HTR-8/SVneo (cell line): ENCODE data around the gene CALY.

Experiments used
- DNase-seq: peaks from one replicate; pipeline ENCODE4 v3.0.0; 2011; ENCODE audit warnings: low spot score, mixed read lengths; ENCODE audit not compliant: insufficient read length
- FAIRE-seq: peaks from 2 replicates; lab custom pipeline; 2011; peaks lifted over from hg19 to GRCh38; lab: Jason Lieb, UNC

The CALY gene

GRCh38 chr10:133297504-133297903 lies 39.2 kb downstream of the CALY start:
- DNase-seq (no peak), FAIRE-seq (no peak)

- no peak for DNase-seq
- FAIRE-seq, result no peak
Measured at GRCh38 chr10:133295426-133296320, 41.0 kb downstream of the CALY start.

GRCh38 chr10:133294189-133294588 lies 42.5 kb downstream of the CALY start:
- FAIRE-seq (no peak), DNase-seq (no peak)

DNA sequence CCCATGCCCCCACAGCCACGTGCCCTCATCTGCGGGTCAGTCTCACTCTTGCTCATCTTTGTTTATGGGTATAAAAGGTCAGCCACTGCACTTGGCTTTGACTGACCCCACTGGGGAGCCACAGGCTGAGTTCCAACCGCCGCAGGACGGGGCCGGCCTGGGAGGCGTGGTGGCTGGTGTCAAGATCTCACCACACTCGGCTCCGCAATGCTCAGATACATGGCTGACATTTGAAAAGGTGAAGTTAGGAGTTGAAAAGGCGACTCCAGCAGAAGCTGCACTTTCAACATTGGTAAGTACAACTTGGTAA lies 42.9 kb downstream of the CALY start:
- DNase-seq (no peak), FAIRE-seq (no peak)

DNA sequence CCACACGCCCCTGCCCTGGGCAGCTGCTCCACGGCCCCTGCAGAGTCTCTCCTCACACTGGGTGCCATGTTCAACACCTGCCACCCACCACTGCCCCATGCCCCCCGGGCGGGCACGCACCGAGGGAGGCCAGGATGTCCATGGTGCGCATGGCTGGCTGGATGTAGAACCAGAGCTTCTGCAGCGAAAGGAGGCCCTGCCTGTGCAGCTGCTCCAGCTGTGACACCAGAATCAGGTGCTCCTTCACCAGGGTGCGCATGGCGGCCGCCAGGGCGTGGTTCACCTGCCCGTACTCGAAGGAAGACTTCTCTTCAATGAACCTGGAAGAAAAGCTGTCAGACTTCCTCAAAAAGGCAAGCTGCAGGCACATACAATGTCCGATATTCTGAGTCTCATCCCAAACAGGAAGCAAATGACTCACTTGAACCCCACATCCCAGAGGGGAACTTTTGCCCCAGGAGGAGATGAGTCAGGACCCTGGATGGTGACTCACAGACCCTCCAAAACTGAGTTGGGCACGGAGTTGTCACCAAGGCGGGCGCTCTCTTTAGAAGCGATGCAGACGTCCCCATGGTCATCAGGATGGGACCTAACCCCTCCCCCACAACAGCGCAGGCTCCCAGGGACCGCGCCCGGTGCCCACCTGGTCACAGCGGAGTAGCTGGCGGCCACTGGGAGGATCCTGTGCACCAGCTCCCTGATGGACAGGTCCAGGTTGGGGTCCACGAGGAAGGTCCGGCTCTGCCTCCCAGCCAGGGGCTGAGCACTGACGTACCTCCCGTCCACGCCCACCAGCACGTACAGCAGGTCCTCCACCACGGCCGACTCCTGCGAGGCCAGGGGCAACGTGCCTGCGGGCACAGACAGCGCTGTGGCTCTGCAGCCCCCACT lies 43.5 kb downstream of the CALY start:
- DNase-seq, result peak; percentile 70
- peak; percentile 55 for FAIRE-seq

DNA sequence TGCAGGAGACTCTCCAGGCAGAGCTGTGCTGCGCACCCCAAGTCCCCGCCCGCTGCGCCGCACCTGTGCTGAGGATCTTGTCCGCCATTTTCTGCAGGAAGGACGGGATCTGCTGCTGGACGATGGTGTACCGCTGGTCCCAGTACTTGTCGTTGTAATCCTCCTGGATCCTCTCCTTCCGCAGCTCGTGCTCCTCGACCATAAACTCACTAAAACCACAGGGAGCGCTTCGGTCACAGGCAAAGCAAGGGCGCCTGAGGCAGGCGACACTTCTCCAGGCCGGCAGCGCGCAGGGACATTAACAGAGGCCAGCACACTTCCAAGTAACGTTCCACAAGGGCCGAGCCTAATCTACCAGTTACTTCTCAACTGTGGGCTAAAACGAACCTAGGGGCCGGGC lies 46.9 kb downstream of the CALY start:
- DNase-seq (no peak), FAIRE-seq (no peak)

- FAIRE-seq, result no peak
- DNase-seq, result no peak
Measured at GRCh38 chr10:133287832-133288500, 48.7 kb downstream of the CALY start.

GRCh38 chr10:133286366-133286765 lies 50.3 kb downstream of the CALY start:
- DNase-seq (no peak), FAIRE-seq (no peak)

DNA sequence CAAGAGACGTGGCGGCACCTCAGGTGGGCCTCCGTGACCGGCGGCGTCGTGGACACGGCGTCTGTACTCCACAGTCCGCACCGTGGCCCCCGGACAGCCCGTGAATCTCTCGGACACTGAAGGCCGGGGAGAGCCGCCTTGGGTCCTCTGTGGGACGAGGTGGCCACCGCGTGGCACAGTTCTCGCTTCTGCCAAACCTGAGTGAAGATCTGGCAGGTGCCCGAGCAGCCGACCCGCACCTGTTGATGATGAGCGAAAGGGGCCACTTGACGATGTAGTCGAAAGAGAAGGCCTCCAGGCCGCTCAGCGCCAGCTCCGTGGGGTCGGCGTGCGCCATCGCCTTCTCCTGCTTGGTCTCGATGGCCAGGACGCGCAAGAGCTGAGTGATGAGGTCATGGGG lies 51.5 kb downstream of the CALY start:
- no peak for FAIRE-seq

GRCh38 chr10:133283931-133284330 lies 52.8 kb downstream of the CALY start:
- no peak for FAIRE-seq
- DNase-seq, result no peak

More for the DNA sequence above, 51.5 kb downstream of the CALY start:
- DNase-seq, result no peak

GRCh38 chr10:133282846-133283390 lies 53.8 kb downstream of the CALY start:
- no peak for DNase-seq
- FAIRE-seq, result no peak

DNA sequence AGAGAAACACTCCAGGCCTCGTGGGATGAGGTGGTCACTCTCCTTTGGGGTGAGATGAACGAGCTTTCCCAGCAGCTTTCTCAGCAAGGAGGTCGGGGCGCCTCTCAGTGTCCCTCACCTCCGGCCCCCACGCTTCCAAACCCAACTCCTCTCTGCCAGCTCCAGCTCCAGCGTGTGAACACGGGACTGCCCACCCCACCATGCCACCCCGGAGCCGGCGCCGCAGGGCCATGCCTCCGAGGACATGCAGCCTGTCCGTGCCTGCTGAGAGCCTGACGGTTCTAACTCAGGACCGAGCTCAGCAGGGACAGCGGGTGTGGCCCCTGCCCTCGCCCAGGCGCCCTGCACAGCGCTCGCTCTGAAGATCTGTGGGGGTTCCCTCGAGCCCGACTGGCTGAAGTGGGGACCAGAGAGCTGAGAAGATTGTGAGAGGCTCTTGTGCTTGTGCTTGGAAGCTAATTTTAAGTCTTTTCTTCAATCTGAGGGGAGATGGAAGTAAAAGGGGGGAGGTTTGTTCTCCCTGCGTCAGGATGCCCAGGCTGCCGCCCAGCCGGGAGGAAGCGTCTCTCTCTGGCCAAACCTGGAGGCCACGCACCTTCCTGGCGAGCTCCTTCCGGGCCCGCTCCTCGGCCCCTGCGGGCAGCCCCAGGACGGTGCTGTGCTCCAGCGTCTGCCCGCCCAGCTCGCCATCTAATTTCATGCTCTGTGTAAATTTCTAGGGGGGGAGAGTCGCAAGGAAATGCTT lies 54.9 kb downstream of the CALY start:
- FAIRE-seq (no peak), DNase-seq (no peak)

DNA sequence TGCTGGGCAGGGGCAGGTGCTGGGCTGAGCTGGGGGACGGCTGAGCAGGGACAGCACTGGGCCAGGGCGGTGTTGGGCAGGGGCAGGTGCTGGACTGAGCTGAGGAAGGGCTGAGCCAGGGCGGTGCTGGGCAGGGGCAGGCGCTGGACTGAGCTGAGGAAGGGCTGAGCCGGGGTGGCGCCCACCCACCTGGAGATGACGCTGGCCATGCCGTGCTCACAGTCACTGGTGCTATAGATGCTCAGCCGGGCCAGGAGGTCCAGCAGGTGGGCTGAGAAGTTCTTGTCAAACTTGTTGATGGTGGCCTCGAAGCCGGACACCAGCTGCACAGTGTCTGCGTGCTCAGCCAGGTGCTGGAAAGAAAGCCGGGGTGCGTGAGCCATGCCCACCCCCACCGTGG lies 55.6 kb downstream of the CALY start:
- DNase-seq (no peak), FAIRE-seq (no peak)

DNA sequence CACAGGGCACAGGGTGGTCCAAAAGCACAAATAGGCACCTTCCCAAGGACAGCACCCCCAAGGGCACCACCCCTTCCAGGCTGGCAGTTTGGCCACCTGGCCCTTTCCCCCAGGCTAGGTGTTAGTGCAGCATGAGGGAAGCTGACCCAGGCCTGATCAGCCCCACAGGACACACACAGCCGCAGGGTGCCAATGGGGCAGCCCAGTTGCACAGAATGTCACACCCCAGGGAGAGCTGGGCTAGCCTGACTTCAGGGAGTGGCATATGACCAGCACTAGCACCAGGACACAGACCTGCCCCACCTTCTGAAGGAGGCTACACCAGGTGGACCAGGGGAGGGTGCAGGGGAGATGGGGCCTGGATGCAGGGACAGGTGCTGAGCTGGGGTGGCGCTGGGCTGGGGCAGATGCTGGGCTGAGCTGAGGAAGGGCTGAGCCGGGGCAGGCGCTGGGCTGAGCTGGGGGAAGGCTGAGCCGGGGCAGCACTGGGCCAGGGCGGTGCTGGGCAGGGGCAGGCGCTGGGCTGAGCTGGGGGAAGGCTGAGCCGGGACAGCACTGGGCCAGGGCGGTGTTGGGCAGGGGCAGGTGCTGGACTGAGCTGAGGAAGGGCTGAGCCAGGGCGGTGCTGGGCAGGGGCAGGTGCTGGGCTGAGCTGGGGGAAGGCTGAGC lies 56.2 kb downstream of the CALY start:
- FAIRE-seq (no peak), DNase-seq (no peak)

DNA sequence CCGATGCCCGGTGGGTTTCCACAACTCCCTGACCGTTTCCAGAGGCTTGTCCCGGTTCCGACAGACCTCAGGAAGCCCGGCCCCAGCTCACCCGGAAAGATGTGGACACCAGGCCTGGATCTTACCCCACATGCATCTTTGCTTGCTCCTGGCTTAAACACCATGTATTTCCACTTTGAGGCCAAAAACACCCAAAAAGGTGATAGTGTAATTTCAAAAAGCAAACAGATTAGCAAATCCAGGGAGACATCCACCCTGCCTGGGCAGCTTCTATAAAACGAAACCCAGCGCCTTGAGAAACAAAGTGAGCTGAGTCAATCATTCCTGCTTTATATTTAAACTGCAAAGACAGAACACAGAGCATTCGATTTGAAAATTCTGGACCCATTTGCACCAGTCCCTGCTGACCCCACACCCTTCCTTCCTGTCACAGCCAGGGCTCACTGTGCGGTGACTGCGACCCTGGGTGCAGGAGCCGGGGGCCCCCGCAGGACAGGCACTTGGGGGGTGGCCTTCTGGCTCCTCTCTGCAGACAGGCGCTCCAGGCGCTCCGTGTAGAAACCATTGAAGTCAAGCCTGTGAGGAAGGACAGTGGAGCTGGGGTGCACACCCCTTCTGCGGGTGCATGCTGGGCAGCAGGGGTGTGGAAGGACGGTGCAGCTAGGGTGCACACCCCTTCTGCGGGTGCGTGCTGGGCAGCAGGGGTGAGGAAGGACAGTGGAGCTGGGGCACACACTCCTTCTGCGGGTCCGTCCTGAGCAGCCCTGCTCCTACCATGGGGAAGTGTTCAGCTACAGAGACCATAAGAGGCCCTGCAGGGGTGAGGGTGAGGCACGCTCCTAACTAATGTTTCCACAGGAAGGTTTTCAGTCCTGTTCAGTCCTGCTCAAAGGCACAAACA lies 57.1 kb downstream of the CALY start:
- no peak for FAIRE-seq
- no peak for DNase-seq

- FAIRE-seq, result no peak
- peak; percentile 70 for DNase-seq
Measured at GRCh38 chr10:133278577-133279265, 58.0 kb downstream of the CALY start.

DNA sequence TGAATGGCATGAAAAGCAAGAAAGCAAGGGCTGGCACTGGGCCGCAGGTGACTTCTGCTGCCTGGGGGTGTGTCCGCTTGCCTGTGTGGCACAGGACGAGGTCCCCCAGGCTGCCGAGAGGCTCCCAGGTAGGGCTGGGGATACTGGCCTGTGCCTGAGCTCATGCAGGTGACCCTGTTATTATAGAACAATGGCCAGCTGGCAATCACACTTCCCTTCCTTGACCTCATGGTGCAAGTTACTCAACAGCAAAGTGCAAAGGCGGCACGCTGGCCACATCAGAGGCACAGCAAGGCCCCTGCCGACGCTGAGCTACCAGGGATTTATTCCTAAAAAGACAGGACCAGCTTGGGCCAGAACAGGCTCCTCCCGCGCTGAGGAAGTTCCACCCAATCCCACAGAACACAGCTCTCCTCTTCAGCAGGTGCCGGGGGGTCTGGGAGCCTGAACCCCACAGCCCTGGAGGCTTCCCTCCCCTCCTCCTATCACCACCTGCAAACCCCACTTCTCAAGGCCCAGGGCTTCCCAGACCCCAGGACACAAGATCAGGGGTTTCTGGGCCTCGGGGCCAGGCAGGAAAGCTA lies 58.6 kb downstream of the CALY start:
- DNase-seq, result no peak
- FAIRE-seq, result no peak
